GM12875 (cell line): Measurements from ENCODE around the gene NRXN2.

Experiments
- H3K4me3 ChIP-seq: one replicate; pipeline ENCODE4 v1.5.1; 2011; ENCODE audit warnings: low read depth, low read length, control low read depth
- TF ChIP-seq, protein P1 (sequence below): IDR thresholded peaks from 2 replicates; pipeline ENCODE4 v1.5.1; 2011; ENCODE audit warnings: low read depth, mild to moderate bottlenecking, control low read depth, inconsistent platforms, low read length, moderate library complexity, borderline replicate concordance; ENCODE audit not compliant: insufficient read depth

NRXN2 gene

DNA sequence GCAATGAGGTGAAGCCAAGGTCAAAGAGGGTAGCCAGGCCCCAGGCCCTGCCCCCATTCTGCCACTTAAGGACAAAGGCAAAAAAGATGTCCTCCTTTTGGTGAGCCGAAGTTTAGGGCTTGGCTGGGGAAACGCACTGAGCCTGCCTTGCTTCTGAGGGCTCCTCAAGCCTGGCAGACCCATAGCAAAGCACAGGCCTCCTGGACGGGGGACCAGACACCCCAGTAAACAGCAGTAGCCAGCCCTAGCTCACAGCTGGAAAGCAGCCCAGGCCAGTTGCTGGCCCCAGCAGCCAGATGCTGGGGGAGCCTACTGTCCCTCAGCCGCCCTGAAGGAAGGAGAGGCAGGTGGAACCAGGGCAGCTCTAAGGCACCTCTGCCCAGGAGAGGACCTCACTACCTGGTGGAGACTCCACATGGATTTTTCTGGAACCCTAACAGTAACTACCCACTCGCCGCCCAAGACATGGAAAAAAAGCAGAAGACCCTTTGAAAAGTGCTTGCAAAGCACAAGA is 40.6 kb upstream of the NRXN2 start:
- TF ChIP-seq, protein P1, sequence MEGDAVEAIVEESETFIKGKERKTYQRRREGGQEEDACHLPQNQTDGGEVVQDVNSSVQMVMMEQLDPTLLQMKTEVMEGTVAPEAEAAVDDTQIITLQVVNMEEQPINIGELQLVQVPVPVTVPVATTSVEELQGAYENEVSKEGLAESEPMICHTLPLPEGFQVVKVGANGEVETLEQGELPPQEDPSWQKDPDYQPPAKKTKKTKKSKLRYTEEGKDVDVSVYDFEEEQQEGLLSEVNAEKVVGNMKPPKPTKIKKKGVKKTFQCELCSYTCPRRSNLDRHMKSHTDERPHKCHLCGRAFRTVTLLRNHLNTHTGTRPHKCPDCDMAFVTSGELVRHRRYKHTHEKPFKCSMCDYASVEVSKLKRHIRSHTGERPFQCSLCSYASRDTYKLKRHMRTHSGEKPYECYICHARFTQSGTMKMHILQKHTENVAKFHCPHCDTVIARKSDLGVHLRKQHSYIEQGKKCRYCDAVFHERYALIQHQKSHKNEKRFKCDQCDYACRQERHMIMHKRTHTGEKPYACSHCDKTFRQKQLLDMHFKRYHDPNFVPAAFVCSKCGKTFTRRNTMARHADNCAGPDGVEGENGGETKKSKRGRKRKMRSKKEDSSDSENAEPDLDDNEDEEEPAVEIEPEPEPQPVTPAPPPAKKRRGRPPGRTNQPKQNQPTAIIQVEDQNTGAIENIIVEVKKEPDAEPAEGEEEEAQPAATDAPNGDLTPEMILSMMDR = no peak
- no peak overlapping the region for H3K4me3 ChIP-seq

DNA sequence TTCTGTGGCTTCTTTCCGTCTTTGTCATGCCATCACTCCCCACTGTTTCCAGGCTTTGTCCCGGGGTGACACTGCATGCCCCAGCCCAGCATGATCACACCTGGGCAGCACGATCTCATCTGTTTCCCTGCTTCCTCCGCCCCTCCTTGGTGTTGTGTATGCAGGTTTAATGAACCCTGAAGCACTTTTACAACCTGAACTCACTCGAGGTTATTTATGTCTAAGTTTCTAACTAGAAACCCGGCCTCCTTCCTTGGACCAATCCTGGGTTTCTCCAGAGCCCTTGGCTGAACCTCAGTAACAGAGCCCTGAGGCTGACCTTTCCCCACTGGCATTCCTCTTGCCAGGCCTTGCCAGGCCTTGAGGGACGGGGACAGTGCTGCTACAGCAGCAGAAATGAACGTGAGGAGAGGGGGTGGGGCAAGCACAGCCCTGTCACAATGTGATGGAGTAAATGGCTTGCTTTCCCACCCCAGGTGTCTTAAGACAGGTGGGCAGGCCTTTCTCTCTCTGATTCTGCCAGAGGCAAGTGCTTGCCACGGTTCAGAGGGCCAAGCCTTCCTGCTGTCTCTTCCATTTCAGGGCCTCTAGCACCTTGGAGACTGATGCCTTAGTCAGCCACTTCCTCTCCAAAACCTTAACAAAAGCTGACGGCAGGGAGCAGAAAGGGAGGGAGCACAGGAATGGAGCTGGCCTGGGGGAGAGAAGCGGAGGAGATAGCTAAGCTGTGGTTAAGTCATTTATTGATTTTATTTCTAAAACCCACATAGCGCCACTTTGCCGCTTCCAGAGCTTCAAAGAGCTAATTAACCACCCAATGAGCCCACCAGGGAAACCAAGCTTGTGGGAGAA is 39.9 kb upstream of the NRXN2 start:
- no peak overlapping the region for H3K4me3 ChIP-seq
- TF ChIP-seq, protein P1 = no peak

DNA sequence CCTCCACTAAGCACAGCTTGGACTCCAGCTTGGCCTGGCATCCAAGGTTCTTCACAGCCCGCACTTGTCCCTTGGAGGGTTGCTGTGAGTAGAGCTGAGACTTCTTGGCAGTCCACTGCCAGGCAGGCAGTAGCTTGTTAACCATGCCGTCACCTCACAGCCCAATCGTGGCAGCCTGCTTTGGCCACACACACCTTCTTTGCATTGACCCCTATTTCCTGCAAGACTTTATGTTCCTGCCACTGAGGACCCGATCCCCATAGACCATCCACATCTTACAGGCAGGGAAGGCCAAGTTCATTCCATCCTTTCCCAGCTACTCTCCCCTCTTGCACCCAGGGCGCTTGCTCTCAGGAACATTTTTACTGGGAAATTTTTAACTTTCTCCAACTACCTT is 39.3 kb upstream of the NRXN2 start:
- no peak overlapping the region for H3K4me3 ChIP-seq
- TF ChIP-seq, protein P1 = no peak

DNA sequence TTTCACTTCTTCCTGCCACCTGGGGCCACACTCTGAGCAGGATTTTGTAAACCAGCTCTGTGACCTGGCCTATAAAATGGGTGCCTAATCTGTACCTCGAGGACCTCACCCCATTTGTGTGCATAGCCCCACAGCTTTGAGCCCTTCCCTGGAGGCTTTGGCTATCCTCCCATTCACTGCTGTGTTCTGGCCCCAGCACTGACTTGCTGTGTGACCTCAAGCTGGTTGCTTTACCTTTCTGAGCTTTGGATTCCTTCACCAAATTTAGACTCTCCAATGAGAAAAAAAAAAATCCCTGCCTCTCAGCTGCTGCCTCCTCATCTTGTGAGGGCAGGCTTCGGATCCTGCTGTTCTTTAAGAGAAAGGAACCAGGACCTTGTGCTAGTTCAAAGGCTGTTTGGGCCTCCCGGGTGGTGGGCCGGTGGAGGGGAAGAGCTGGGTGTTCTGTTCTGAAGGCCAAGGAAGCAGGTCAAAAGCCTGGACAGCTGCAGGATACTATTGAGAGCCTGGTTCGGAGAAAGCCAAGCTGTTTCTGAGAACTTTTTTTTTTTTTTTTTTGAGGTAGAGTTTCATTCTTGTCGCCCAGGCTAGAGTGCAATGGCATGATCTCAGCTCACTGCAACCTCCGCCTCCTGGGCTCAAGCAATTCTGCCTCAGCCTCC is 37.9 kb upstream of the NRXN2 start:
- TF ChIP-seq, protein P1 = no peak
- H3K4me3 ChIP-seq = no peak overlapping the region

DNA sequence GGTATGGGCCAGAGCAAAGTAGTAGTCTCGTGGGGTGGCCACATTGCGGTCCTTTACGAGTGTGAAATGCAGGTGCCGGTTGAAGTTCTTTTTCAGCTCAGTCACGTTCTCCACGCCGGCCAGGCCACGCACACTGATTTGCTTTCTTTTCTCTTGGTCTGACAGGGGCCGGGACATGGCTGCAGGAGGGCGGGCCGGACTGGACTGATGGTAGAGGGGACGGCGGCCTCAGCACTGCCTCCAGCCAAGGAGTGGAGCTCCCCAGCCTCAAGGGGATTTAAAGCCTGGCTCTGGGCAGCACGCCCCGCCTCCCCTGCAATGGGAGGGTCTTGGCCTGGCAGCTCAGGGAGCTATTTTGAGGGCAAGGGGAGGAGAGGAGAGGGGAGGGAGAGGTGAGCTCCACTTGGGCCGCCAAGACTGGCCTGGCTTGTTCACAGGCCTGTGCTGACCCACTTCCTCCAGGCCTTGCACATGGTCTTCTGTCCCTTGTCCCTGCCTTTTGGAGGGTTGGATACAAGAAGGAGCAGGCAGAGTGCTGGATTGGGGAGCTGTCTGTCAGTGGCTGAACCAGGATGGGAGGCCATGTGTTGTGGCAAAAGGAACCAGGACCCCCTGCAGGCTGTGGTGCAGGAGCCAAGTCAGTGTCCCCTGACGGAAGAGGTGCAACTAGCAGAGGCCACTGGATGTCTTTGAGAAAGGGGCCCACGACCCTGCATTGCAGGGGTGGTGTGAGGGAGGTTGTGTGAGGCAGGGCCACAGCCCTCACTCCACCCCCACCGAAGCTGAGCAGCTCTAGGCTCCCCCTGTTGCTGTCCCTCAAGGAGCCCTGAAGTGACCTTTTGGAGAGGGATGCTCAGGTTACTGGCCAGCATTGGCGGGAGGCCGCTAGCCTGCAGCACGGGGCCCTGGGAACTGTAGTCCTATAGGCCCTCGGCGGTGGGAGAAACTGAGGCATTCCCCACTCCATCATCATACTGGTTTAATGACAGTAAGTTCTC is 37.0 kb upstream of the NRXN2 start, which contains the start of gene PYGM:
TSS of gene PYGM (minus strand) at position 253 of the 998 bp plus-strand sequence. CDS start at position 177, 76 bp downstream.
- H3K4me3 ChIP-seq = no peak within 1 kb of the TSS

DNA sequence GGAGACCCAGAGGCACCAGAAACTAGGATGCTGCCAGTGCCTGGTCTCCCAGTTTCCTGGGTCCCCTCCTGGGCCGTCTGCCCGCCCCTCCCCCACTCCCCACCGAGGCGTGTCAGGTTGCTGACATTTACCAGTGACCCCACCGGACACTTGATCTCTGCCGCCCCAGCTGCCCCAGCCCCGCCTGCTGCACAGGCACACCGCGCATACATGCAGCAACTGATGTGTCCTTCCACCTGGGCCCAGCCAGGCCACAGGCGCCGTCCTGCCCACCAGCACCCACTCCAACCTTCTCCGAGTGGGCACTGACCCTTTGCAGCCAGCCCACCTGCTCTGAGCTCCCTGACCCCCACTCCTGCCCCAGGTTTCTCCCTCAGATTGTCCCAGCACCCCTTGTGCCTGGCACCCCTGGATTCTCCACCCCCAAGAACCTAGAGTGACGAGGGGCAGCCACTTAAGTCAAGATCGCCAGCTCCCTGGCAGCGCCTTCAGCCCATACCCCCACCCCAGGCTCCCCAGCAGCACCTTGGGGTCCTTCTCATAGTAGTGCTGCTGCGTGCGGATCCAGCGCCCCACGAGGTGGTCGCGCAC is 36.2 kb upstream of the NRXN2 start:
- no peak overlapping the region for H3K4me3 ChIP-seq
- TF ChIP-seq, protein P1 = no peak

More for the DNA sequence above, 37.0 kb upstream of the NRXN2 start, which contains the start of gene PYGM:
- TF ChIP-seq, protein P1 = no peak
